Sigmoid colon (tissue), 7 donors: ENCODE data around the gene CACNA2D3. TPM values are rescaled to one million over a fixed set of nuclear protein-coding genes. Genes with fewer than 3 reads are reported as not detected.
A peak's percentile ranks its signal among the peaks of the same experiment; 100 is the strongest.

Experiments
- DNase-seq: peaks from one replicate; pipeline ENCODE4 v3.0.0-alpha.2; 2019
- H3K27ac ChIP-seq, 4 donors: fragments of 200-600 bp; sonication (generic); one replicate each; pipeline ENCODE4 v1.5.1; 2016 to 2019; ENCODE audit warnings: mild to moderate bottlenecking in 1 of 4
- H3K27me3 ChIP-seq, 3 donors: fragments of 200-600 bp; sonication (generic); one replicate each; pipeline ENCODE4 v1.5.1; 2019; ENCODE audit warnings: mild to moderate bottlenecking in 1 of 3
- H3K36me3 ChIP-seq, 4 donors: fragments of 200-600 bp; sonication (generic); one replicate each; pipeline ENCODE4 v1.5.1; 2016 to 2019
- H3K4me1 ChIP-seq, 4 donors: fragments of 200-600 bp; sonication (generic); one replicate each; pipeline ENCODE4 v1.5.1; 2017 to 2019
- H3K4me3 ChIP-seq, 4 donors: fragments of 200-600 bp; sonication (generic); one replicate each; pipeline ENCODE4 v1.5.1; 2017 to 2019; ENCODE audit warnings: mild to moderate bottlenecking in 2 of 4, moderate library complexity in 1 of 4
- H3K9me3 ChIP-seq, 4 donors: fragments of 200-600 bp in 3 of 4; sonication (generic) in 3 of 4; one replicate each; pipeline versions ENCODE4 v1.5.1 to v1.6.1; 2013 to 2019
- EP300 ChIP-seq, 4 donors: sonication (generic); formaldehyde crosslinking; IDR thresholded peaks; one replicate each; pipeline ENCODE4 v1.6.1; 2017; ENCODE audit warnings: antibody characterized with exemption in 4 of 4
- POLR2A ChIP-seq, 2 donors: fragments of 450-650 bp; IDR thresholded peaks; one replicate each; pipeline ENCODE4 v1.6.1; 2016; ENCODE audit warnings: antibody characterized with exemption in 2 of 2, mild to moderate bottlenecking in 2 of 2, moderate library complexity in 2 of 2
- POLR2AphosphoS5 ChIP-seq, 4 donors: sonication (generic); formaldehyde crosslinking; IDR thresholded peaks; one replicate each; pipeline ENCODE4 v1.6.1; 2017; ENCODE audit warnings: antibody characterized with exemption in 4 of 4
- WGBS, 2 donors: extraction: QIAGEN DNeasy Blood & Tissue Kit; methylation state at CpG; one replicate each; pipeline ENCODE4 v1.1.7; 2013; 5-methylcytosine and 5-hydroxymethylcytosine counted together
- intact Hi-C: fragments of 100-400 bp; cut with DNase I; formaldehyde crosslinking; loops from one replicate; pipeline ENCODE4 v1.15.1; 2023
- polyA plus RNA-seq, 3 donors: library from polyadenylated mRNA; stranded (reverse); fragments of 200-250 nt; gene quantifications; one replicate each; pipeline ENCODE4 v1.2.3, GENCODE V29; 2013
- total RNA-seq, 4 donors: library from RNA; depleted of rRNA; stranded (reverse); fragments of >200 nt; gene quantifications; one replicate each; pipeline ENCODE4 v1.1.0, GENCODE V29; 2016
- TF ChIP-seq, protein P1 (sequence below), 4 experiments: fragments of 450-650 bp in 3 of 4; fragments of 200-600 bp in 1 of 4; IDR thresholded peaks; one replicate each; pipeline ENCODE4 v1.5.1; 2016 to 2019; ENCODE audit warnings: antibody characterized with exemption in 4 of 4, mild to moderate bottlenecking in 3 of 4, moderate library complexity in 2 of 4
- donor health status: healthy with polysubstance abuse.
- donor health status: Bipolar disorder and iron deficiency.
- donor health status: healthy.

Gene CACNA2D3
- total and polyA plus RNA-seq, 7 donors: 0.32 to 10.2 (median 4.8) TPM; not detected in 1

DNA sequence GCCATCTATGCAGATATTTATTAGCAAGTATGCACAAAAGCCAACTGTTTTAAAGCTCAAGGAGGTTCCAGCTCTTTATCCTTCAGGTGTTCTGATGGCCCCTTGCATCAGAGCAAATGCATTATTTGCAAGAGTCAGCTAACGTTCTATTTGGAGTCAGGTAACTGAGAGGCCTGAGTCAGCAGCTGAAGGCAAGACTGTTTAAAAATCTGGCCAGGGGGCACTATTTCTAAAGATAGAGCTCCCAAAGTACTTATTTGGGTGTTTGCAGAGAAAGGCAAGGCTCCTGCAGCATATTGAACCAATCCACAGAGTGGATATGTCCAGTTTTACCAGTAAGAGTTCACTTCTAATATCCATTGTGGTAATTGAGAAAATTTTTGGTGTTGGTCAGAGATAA lies 659.4 kb downstream of the CACNA2D3 start:
- intact Hi-C loops: no loop called here
- Histone ChIP-seq H3K36me3 (no peaks in the 10 kb centered on the region), H3K4me1 (no peaks in the 10 kb centered on the region), H3K4me3 (no peak overlapping the region), H3K27me3 (no peaks in the 10 kb centered on the region), H3K9me3 (no peaks in the 10 kb centered on the region), H3K27ac (no peak overlapping the region)
- TF ChIP-seq EP300 (IDR thresholded peaks at IDR 0.05) (no peak), POLR2AphosphoS5 (IDR thresholded peaks at IDR 0.05) (no peak), POLR2A (IDR thresholded peaks at IDR 0.05) (no peak)
- TF ChIP-seq, protein P1, sequence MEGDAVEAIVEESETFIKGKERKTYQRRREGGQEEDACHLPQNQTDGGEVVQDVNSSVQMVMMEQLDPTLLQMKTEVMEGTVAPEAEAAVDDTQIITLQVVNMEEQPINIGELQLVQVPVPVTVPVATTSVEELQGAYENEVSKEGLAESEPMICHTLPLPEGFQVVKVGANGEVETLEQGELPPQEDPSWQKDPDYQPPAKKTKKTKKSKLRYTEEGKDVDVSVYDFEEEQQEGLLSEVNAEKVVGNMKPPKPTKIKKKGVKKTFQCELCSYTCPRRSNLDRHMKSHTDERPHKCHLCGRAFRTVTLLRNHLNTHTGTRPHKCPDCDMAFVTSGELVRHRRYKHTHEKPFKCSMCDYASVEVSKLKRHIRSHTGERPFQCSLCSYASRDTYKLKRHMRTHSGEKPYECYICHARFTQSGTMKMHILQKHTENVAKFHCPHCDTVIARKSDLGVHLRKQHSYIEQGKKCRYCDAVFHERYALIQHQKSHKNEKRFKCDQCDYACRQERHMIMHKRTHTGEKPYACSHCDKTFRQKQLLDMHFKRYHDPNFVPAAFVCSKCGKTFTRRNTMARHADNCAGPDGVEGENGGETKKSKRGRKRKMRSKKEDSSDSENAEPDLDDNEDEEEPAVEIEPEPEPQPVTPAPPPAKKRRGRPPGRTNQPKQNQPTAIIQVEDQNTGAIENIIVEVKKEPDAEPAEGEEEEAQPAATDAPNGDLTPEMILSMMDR (IDR thresholded peaks at IDR 0.05): no peak
- 72 to 90% methylated on average over 1 of the region's 1 CpG for WGBS, 2 donors
- no peak for DNase-seq

DNA sequence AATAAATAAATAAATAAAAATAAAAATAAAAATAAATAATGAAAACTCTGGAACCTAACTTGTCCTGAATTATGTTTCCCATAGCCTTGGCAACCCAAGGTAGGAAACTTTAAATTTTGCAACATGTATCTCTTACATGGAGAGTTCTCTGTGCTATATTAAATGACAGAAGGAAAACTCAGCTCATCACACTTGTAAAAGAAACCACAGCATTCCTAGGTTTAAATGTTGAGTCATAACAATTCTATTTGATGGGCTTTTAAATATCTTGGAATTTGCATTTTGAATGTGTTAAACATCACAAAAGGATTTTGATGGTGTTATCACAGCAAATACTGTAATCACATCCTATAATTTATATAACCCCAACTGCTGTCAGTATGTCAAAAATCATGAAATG lies 661.3 kb downstream of the CACNA2D3 start:
- intact Hi-C loops: no loop called here
- no peaks in the 10 kb centered on the region for H3K9me3 ChIP-seq
- H3K27ac ChIP-seq: no peak overlapping the region
- no peak overlapping the region for H3K4me3 ChIP-seq
- H3K36me3 ChIP-seq: no peaks in the 10 kb centered on the region
- DNase-seq: no peak
- H3K27me3 ChIP-seq: no peaks in the 10 kb centered on the region
- H3K4me1 ChIP-seq: no peaks in the 10 kb centered on the region
- TF ChIP-seq POLR2AphosphoS5 (IDR thresholded peaks at IDR 0.05) (no peak), POLR2A (IDR thresholded peaks at IDR 0.05) (no peak)
- TF ChIP-seq, protein P1 (IDR thresholded peaks at IDR 0.05): no peak

DNA sequence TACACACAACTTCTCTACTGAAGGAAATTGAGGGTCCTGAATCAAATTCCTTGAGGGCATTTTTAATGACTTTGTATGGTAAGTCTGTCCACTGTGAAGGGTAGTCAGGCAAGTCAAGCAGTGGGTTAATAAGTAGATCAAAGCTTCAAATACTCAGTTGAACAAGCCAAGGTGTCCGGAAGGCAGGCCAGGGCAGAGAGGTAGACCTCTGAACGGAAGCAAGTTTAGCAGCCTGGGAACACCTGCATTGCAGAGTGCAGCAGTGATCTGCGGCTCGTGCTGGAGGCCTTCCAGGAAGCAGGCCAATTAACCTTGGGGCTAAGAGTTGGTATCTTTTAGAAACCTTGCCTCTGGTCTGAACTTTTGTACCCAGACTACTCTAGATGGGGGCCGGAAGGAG lies 661.7 kb downstream of the CACNA2D3 start:
- no peaks in the 10 kb centered on the region for H3K36me3 ChIP-seq
- TF ChIP-seq EP300 (IDR thresholded peaks at IDR 0.05) (no peak), POLR2AphosphoS5 (IDR thresholded peaks at IDR 0.05) (no peak), POLR2A (IDR thresholded peaks at IDR 0.05) (no peak)
- TF ChIP-seq, protein P1 (IDR thresholded peaks at IDR 0.05): no peak
- H3K4me3 ChIP-seq: no peak overlapping the region
- no peak for DNase-seq
- peaks cover 0 to 4% (median 0%) of the 10 kb centered on the region in 4 donors for H3K4me1 ChIP-seq
- 22 to 72% methylated on average over 5 of the region's 5 CpGs for WGBS, 2 donors
- H3K9me3 ChIP-seq: no peaks in the 10 kb centered on the region
- H3K27me3 ChIP-seq: no peaks in the 10 kb centered on the region
- H3K27ac ChIP-seq: no peak overlapping the region
- intact Hi-C loops: no loop called here

DNA sequence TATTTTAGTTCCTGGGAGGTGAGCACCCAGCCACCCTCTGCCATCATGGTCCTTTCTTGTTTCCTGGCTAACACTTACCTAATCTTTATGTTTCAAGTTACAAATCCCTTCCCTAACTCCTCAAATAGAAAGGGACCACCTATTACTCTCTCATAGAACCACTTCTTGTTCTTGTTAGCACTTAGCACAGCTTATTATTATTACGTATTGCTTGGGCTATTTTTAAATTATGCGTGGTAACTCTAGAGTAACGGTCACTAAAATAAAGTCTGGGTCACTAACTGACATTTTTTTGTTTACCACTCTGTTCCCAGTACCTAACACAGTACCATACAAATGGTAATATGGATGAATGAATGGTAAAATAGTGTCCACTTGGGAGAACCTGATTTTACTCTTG lies 663.6 kb downstream of the CACNA2D3 start:
- TF ChIP-seq POLR2A (IDR thresholded peaks at IDR 0.05) (no peak), POLR2AphosphoS5 (IDR thresholded peaks at IDR 0.05) (no peak), EP300 (IDR thresholded peaks at IDR 0.05) (no peak)
- TF ChIP-seq, protein P1 (IDR thresholded peaks at IDR 0.05): no peak

DNA sequence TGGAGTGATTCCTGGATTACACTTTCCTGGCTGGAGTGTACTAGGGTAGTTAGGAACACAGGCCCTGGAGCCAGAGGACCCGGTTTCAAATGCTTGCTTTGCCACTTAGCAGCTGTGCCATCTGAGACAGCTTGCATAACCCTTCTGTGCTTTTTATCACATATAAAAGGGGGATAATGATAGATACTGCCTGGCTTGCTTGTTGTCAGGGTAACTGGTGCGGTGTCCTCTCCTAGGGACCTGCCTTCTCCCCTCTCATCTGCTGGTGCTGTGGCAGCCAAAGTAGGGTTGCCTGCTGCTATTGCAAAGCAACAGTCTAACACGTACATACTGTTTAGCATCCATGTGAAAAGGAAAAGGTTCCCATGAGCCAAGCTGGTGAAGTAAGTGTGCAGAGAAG lies 667.7 kb downstream of the CACNA2D3 start:
- DNase-seq: no peak
- intact Hi-C loops: no loop called here
- H3K9me3 ChIP-seq: no peaks in the 10 kb centered on the region
- H3K27ac ChIP-seq: peak overlapping the region in 1 of 4 donors; percentile 58
- H3K4me1 ChIP-seq: peaks cover 0 to 24% (median 7%) of the 10 kb centered on the region in 4 donors
- H3K27me3 ChIP-seq: no peaks in the 10 kb centered on the region
- H3K4me3 ChIP-seq: no peak overlapping the region
- WGBS, 2 donors: 86 to 90% methylated on average over 3 of the region's 3 CpGs
- TF ChIP-seq POLR2AphosphoS5 (IDR thresholded peaks at IDR 0.05): no peak
- TF ChIP-seq EP300 (IDR thresholded peaks at IDR 0.05): no peak
- TF ChIP-seq, protein P1 (IDR thresholded peaks at IDR 0.05): no peak
- no peak for TF ChIP-seq POLR2A (IDR thresholded peaks at IDR 0.05)
- H3K36me3 ChIP-seq: no peaks in the 10 kb centered on the region

More for the DNA sequence above, 663.6 kb downstream of the CACNA2D3 start:
- H3K36me3 ChIP-seq: no peaks in the 10 kb centered on the region
- DNase-seq: no peak
- H3K9me3 ChIP-seq: no peaks in the 10 kb centered on the region
- H3K27me3 ChIP-seq: no peaks in the 10 kb centered on the region
- peaks cover 0 to 18% (median 7%) of the 10 kb centered on the region in 4 donors for H3K4me1 ChIP-seq
- 93 to 95% methylated on average over 3 of the region's 3 CpGs for WGBS, 2 donors
- H3K27ac ChIP-seq: no peak overlapping the region
- H3K4me3 ChIP-seq: no peak overlapping the region
- intact Hi-C loops: no loop called here
